SU-DHL-6 (cell line): ENCODE data around the gene COG5.

Experiments used
- CTCF ChIP-seq: fragments of 200-600 bp; sonication (generic); IDR thresholded peaks from one replicate; pipeline ENCODE4 v1.5.1; 2017; ENCODE audit warnings: antibody characterized with exemption, mild to moderate bottlenecking, low read length, moderate library complexity; ENCODE audit not compliant: insufficient read depth, poor library complexity, severe bottlenecking
- EZH2phosphoT487 ChIP-seq: fragments of 200-600 bp; sonication (generic), shearing (Covaris generic); conservative IDR thresholded peaks from 2 replicates; pipeline ENCODE4 v1.6.1; 2018; ENCODE audit warnings: mild to moderate bottlenecking, antibody characterized with exemption, low read length, moderate library complexity, mixed read lengths

- no peak for TF ChIP-seq CTCF
- TF ChIP-seq EZH2phosphoT487: no peak
Observed at GRCh38 chr7:107461938-107462533, 101.7 kb downstream of the COG5 start.
